GM04503 (cell line): ENCODE results near the gene VSTM2L.

Source experiments
- DNase-seq: peaks from one replicate; pipeline ENCODE4 v3.0.0-alpha.2; 2012; ENCODE audit warnings: low read depth

Gene VSTM2L

DNA sequence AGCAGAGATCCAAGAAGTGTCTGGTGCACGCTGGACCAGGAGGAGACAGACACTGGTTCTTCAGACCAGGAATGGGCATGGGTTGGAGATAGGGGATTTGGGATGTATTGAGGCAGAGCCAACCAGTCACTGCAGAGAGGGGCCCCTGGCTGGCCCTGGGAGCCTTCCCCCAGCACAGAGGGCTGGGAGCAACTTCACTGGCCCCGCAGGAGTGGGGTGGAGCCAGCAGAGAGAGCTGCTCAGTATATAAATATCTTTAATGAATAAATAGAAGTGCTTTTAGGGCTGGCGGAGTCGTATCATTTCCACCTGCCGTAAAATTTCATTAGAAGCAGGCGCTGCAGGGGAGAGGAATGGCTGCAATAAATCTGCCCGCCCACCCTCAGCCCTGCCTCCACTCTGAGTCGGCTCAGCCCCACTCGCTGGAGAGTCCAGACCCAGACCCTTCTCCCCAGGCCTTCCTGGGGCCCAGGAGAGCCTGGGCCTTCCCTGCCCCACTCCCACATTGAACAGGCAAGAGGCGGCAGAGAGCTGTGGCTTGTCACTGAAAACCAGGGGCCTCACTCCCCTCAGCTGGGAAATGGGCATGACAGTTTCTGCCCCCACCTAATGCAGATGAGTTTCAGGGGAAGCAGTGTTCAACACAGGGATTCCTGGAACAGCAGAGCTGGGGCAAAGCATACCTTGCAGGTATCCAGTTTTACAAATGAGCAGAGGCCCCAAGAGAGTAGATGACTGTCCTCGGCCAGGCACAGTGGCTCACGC, 23.9 kb upstream of the VSTM2L start:
- DNase-seq, result no peak

- no peak for DNase-seq
Observed at GRCh38 chr20:37879843-37880242, 23.1 kb upstream of the VSTM2L start.

- DNase-seq, result no peak
Observed at GRCh38 chr20:37880726-37881591, 22.0 kb upstream of the VSTM2L start.

GRCh38 chr20:37881601-37882343, 21.2 kb upstream of the VSTM2L start:
- DNase-seq, result no peak

- no peak for DNase-seq
Observed at GRCh38 chr20:37882961-37883712, 19.8 kb upstream of the VSTM2L start.

- no peak for DNase-seq
Observed at GRCh38 chr20:37885042-37885441, 17.9 kb upstream of the VSTM2L start.

- DNase-seq, result no peak
Observed at GRCh38 chr20:37885593-37886503, 17.1 kb upstream of the VSTM2L start.

DNA sequence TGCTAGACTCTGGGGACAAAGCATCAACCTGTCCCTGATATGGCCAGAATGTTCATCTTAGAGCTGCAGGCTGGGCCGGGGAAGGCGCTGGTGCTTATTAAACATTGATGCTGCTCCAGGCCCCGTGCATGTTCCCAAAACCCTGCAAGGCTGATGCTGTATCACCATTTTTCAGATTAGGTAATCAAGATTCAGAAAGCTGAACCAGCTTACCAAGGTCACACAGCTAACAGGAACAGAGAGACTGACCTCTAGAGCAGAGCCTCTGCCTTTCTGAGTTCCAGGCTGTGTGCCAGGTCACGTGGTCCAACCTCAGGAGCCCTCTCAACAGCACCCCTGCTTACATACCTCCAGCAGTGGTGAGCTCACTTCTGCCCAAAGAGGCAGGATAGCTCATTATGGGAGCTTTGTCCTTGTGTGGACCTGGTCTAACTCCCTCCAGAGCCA, 16.1 kb upstream of the VSTM2L start:
- no peak for DNase-seq

- DNase-seq, result no peak
Observed at GRCh38 chr20:37888641-37889040, 14.3 kb upstream of the VSTM2L start.

DNA sequence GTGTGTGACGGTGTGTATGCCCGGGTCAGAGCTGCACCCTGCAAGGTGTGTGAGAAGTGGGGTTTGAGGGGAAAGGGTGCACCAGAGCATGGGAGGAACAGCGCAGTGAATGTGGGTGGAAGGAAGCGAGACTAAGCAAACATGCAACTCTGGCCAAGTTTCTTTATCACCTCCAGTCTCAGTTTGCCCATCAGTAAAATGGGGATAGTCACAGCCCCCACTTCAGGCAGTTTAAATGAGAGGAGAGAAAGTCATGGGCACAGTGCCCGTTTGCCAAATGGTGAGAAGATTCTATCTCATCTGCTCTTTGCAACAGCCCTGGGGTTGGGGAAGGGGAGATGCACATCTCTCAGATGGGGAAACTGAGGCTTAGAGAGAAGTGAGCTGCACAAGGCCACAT, 12.8 kb upstream of the VSTM2L start:
- no peak for DNase-seq

DNA sequence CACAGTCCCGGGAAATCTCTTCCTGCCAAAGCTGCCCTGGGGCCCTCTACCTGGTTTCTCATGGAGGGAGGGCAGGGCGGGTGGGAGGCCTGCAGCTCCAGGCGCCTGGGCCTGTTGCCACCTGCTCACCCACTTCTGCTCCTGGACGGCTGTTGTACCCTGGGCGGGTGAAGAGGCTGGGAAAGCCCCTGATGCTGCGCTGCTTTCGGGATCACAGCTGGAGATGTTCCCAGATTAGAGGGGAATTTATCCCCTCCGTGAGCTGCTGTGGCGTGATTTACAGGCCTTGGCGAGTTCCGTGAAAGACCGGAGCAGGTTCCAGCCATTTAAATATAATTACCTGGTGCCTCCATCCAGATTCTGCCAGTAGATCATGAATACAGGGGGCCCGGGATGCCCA, 12.3 kb upstream of the VSTM2L start:
- no peak for DNase-seq

- DNase-seq, result no peak
Observed at GRCh38 chr20:37892001-37892400, 10.9 kb upstream of the VSTM2L start.

GRCh38 chr20:37893566-37894241, 9.2 kb upstream of the VSTM2L start:
- DNase-seq, result no peak

DNA sequence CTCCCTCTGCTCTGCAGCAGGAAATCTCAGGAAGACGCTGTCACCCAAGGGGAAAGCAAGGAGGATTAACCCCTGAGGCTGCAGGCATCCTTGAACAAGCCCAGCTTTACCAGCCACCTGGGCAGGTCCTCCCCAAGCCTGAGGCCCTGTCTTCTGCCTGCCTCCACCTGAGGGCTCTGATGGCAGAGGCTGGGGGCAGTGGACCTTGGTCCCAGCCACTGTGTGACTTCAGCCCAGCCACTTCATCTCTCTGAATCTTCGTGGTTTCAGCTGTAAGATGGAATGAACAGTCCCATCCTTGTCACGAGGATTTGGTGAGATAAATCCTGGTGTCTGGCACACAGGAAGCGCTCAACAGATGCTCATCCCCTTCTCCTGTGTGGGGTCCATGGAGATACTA, 8.5 kb upstream of the VSTM2L start:
- DNase-seq, result no peak

- DNase-seq, result no peak
Observed at GRCh38 chr20:37895166-37895565, 7.8 kb upstream of the VSTM2L start.

DNA sequence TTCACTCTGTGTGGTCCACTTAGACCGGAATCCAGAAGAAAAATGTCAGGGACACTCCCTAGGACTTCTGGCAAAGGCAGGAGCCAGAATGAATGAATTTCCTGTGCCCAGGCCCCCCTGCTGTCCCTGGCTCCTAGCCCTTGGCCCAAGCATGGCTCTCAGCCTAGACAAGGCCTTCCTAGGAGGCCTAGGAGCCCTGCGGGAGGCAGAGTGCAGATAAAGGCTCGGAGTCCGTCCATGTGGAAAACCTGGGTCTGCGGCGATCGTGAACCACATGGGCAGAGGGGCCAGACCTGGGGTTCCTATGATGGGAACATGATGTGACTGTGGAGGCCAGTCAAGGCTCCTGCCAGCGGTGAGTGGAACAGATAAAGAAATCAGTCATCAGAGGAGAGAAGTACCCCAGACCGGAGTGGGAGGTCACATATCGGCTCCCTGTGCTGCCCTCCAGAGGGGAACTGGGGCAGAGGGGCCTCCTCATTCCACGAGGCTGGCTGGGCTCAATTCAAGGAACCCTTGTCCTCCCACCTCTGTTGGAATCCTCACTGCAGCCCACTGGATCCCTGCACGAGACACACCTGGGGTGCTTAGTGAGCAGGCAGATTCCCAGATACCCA, 5.9 kb upstream of the VSTM2L start:
- DNase-seq, result no peak

DNA sequence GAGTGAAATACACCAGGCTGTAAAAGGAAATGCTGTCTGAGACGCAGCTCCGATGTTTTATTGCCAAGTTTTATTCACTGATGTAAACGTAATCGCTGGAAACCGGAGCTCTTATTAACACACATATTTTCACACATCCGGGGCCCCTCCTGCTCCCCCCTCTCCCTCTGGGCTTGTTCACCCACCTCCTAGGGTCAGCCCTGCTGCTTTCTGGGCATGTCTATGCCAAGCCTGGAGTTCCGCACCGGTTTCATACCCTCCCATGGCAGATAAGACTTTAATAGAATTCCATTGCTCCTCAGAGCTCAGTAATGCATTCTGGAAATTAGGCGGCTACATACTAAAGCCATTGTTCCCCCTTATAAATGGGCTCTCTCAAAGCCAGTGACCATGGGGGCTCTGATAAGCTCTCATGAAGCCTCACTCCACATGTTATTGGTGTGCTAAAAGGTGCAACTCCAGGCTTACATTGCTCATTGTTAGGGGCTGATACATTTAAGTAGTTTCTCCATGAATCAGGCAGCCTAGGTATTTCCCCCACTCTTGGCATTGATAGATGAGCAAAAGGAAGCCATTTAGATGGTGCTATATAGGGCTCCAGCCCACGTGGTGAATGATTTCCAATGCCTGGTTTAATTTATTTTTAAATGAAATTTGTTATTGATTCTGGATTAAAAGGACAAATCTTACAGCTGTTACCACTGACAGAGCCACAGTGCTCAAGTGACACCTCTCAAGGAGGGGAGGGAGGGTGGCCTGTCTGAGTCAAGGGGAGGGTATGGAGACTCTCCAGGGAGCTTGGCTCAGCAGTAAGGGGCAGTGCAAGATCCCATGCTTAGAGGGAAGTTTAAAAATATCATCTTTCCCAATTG, 4.5 kb upstream of the VSTM2L start:
- no peak for DNase-seq

DNA sequence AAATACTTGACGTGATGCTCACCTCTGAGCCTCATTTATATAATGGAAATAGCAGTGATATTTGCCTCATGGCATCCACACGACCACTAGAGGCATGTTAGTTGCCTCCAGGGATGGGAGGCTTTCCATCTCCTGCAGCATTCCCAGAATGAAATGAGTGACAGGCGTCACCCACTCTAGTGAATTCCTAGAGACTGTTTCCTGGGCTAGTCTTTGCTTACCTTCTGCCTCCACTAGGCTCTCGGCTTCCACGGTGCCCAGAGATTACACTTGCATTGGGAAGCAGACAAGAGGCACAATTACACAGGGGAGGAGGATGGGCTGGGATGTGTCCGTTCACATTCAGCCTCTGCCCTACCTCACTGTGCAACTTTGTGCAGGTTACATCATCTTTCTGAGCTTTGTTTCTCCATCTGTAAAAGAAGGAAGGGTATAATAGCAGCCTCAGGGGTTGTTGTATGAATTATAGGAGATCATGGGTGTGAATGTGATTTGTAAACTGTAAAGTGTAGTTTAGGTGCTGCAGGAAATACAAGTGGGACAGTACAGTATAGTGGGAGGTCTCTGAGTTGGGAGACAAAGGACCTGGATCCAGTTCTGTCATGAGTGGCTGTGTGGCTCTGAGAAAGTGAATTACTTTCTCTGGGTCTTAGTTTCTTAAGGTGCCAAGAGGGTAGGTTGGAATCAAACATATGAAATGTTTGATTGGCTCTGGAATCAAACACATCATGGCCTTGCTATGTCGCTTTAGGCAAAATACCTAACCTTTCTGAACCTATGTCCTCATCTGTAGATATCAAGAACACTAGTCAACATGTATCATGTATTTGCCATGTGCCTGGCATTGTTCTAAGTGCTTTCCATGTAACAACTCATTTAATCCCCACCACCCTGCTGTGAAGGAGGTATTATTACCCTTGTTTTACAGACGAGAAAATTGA, 3.6 kb upstream of the VSTM2L start:
- DNase-seq, result no peak
